Sigmoid colon (tissue), 7 donors: ENCODE data around the gene CISH. TPM values are rescaled to one million over a fixed set of nuclear protein-coding genes. Genes with fewer than 3 reads are reported as not detected.

ENCODE experiments used
- DNase-seq: peaks from one replicate; pipeline ENCODE4 v3.0.0-alpha.2; 2019
- H3K27ac ChIP-seq, 4 donors: fragments of 200-600 bp; sonication (generic); one replicate each; pipeline ENCODE4 v1.5.1; 2016 to 2019; ENCODE audit warnings: mild to moderate bottlenecking in 1 of 4
- H3K27me3 ChIP-seq, 3 donors: fragments of 200-600 bp; sonication (generic); one replicate each; pipeline ENCODE4 v1.5.1; 2019; ENCODE audit warnings: mild to moderate bottlenecking in 1 of 3
- H3K36me3 ChIP-seq, 4 donors: fragments of 200-600 bp; sonication (generic); one replicate each; pipeline ENCODE4 v1.5.1; 2016 to 2019
- H3K4me1 ChIP-seq, 4 donors: fragments of 200-600 bp; sonication (generic); one replicate each; pipeline ENCODE4 v1.5.1; 2017 to 2019
- H3K4me3 ChIP-seq, 4 donors: fragments of 200-600 bp; sonication (generic); one replicate each; pipeline ENCODE4 v1.5.1; 2017 to 2019; ENCODE audit warnings: mild to moderate bottlenecking in 2 of 4, moderate library complexity in 1 of 4
- H3K9me3 ChIP-seq, 4 donors: fragments of 200-600 bp in 3 of 4; sonication (generic) in 3 of 4; one replicate each; pipeline versions ENCODE4 v1.5.1 to v1.6.1; 2013 to 2019
- CTCF ChIP-seq, 4 experiments: fragments of 450-650 bp in 3 of 4; fragments of 200-600 bp in 1 of 4; IDR thresholded peaks; one replicate each; pipeline ENCODE4 v1.5.1; 2016 to 2019; ENCODE audit warnings: antibody characterized with exemption in 4 of 4, mild to moderate bottlenecking in 3 of 4, moderate library complexity in 2 of 4
- EP300 ChIP-seq, 4 donors: sonication (generic); formaldehyde crosslinking; IDR thresholded peaks; one replicate each; pipeline ENCODE4 v1.6.1; 2017; ENCODE audit warnings: antibody characterized with exemption in 4 of 4
- POLR2A ChIP-seq, 2 donors: fragments of 450-650 bp; IDR thresholded peaks; one replicate each; pipeline ENCODE4 v1.6.1; 2016; ENCODE audit warnings: antibody characterized with exemption in 2 of 2, mild to moderate bottlenecking in 2 of 2, moderate library complexity in 2 of 2
- POLR2AphosphoS5 ChIP-seq, 4 donors: sonication (generic); formaldehyde crosslinking; IDR thresholded peaks; one replicate each; pipeline ENCODE4 v1.6.1; 2017; ENCODE audit warnings: antibody characterized with exemption in 4 of 4
- WGBS, 2 donors: extraction: QIAGEN DNeasy Blood & Tissue Kit; methylation state at CpG; one replicate each; pipeline ENCODE4 v1.1.7; 2013; 5-methylcytosine and 5-hydroxymethylcytosine counted together
- intact Hi-C: fragments of 100-400 bp; cut with DNase I; formaldehyde crosslinking; loops from one replicate; pipeline ENCODE4 v1.15.1; 2023
- polyA plus RNA-seq, 3 donors: library from polyadenylated mRNA; stranded (reverse); fragments of 200-250 nt; gene quantifications; one replicate each; pipeline ENCODE4 v1.2.3, GENCODE V29; 2013
- total RNA-seq, 4 donors: library from RNA; depleted of rRNA; stranded (reverse); fragments of >200 nt; gene quantifications; one replicate each; pipeline ENCODE4 v1.1.0, GENCODE V29; 2016
- donor health status: healthy with polysubstance abuse.
- donor health status: Bipolar disorder and iron deficiency.
- donor health status: healthy.

The CISH gene
- total RNA-seq = 10 to 100 TPM in 1 of 4 donors, 1 to 10 TPM in 3; 2.1 to 17.0 (median 5.3) TPM
- 10 to 100 TPM in 2 of 3 donors, 1 to 10 TPM in 1; 8.1 to 13.2 (median 11.8) TPM for polyA plus RNA-seq

- WGBS, 2 donors = 0% methylated on average over 75 of the region's 75 CpGs
Observed at GRCh38 chr3:50611464-50612233, at the start of gene CISH. TSS of gene CISH (minus strand) at chr3:50611774. CDS start at chr3:50611650, 124 bp downstream.

GRCh38 chr3:50660386-50660785, 48.8 kb upstream of the CISH start:
- intact Hi-C loops = no loop called here
- no peaks in the 10 kb centered on the region for H3K4me1 ChIP-seq
- H3K36me3 ChIP-seq = no peaks in the 10 kb centered on the region
- no peaks in the 10 kb centered on the region for H3K9me3 ChIP-seq
- no peak for DNase-seq
- WGBS, 2 donors = 91 to 93% methylated on average over 10 of the region's 10 CpGs
- H3K4me3 ChIP-seq = no peak overlapping the region
- TF ChIP-seq POLR2A (IDR thresholded peaks at IDR 0.05) = no peak
- H3K27ac ChIP-seq = no peak overlapping the region
- no peaks in the 10 kb centered on the region for H3K27me3 ChIP-seq

More at GRCh38 chr3:50611464-50612233, at the start of gene CISH:
- intact Hi-C loops = loop anchor here (5.0 to 10.0 kb wide), 2 partner anchors 264 to 273 kb away; partner anchors contain the start of gene ZMYND10
- peak within 1 kb of the TSS; percentile 78 to 87 (median 82) for H3K27ac ChIP-seq
- H3K4me3 ChIP-seq = peak within 1 kb of the TSS; percentile 47 to 73 (median 63)
- H3K9me3 ChIP-seq = no peaks in the 10 kb centered on the region
- DNase-seq = peak; percentile 97
- TF ChIP-seq POLR2AphosphoS5 (IDR thresholded peaks at IDR 0.05) (peak; percentile 70 to 86 (median 79)), EP300 (IDR thresholded peaks at IDR 0.05) (peak in 1 of 4 donors; percentile 16), CTCF (IDR thresholded peaks at IDR 0.05) (peak in 2 of 4 experiments; percentile 9 to 11), POLR2A (IDR thresholded peaks at IDR 0.05) (peak; percentile 62 to 75)
- peaks cover 0 to 19% (median 7%) of the 10 kb centered on the region in 4 donors for H3K36me3 ChIP-seq
- no peaks in the 10 kb centered on the region for H3K27me3 ChIP-seq
- peaks cover 0 to 57% (median 34%) of the 10 kb centered on the region in 4 donors for H3K4me1 ChIP-seq

GRCh38 chr3:50658831-50659230, 47.3 kb upstream of the CISH start:
- no peak overlapping the region for H3K27ac ChIP-seq
- no peak for TF ChIP-seq EP300 (IDR thresholded peaks at IDR 0.05)
- TF ChIP-seq POLR2A (IDR thresholded peaks at IDR 0.05) = no peak
- TF ChIP-seq POLR2AphosphoS5 (IDR thresholded peaks at IDR 0.05) = no peak
- no peak for TF ChIP-seq CTCF (IDR thresholded peaks at IDR 0.05)
- H3K27me3 ChIP-seq = no peaks in the 10 kb centered on the region
- intact Hi-C loops = no loop called here
- H3K9me3 ChIP-seq = no peaks in the 10 kb centered on the region
- WGBS, 2 donors = 73 to 89% methylated on average over 3 of the region's 3 CpGs
- DNase-seq = no peak
- H3K4me3 ChIP-seq = no peak overlapping the region
- no peaks in the 10 kb centered on the region for H3K4me1 ChIP-seq
- no peaks in the 10 kb centered on the region for H3K36me3 ChIP-seq

GRCh38 chr3:50658416-50658815, 46.8 kb upstream of the CISH start:
- intact Hi-C loops = no loop called here
- Histone ChIP-seq H3K27me3 (no peaks in the 10 kb centered on the region), H3K27ac (no peak overlapping the region), H3K4me3 (no peak overlapping the region), H3K4me1 (no peaks in the 10 kb centered on the region), H3K9me3 (no peaks in the 10 kb centered on the region), H3K36me3 (no peaks in the 10 kb centered on the region)
- DNase-seq = no peak
- 91 to 93% methylated on average over 6 of the region's 6 CpGs for WGBS, 2 donors
- TF ChIP-seq POLR2AphosphoS5 (IDR thresholded peaks at IDR 0.05) (no peak), POLR2A (IDR thresholded peaks at IDR 0.05) (no peak), EP300 (IDR thresholded peaks at IDR 0.05) (no peak), CTCF (IDR thresholded peaks at IDR 0.05) (no peak)

- TF ChIP-seq CTCF (IDR thresholded peaks at IDR 0.05) (no peak), POLR2AphosphoS5 (IDR thresholded peaks at IDR 0.05) (no peak), EP300 (IDR thresholded peaks at IDR 0.05) (no peak), POLR2A (IDR thresholded peaks at IDR 0.05) (no peak)
- WGBS, 2 donors = 91 to 93% methylated on average over 3 of the region's 3 CpGs
- Histone ChIP-seq H3K36me3 (no peaks in the 10 kb centered on the region), H3K9me3 (no peaks in the 10 kb centered on the region), H3K27ac (no peak overlapping the region), H3K4me1 (no peaks in the 10 kb centered on the region), H3K27me3 (no peaks in the 10 kb centered on the region), H3K4me3 (no peak overlapping the region)
- DNase-seq = no peak
- intact Hi-C loops = no loop called here
Observed at GRCh38 chr3:50657816-50658215, 46.2 kb upstream of the CISH start.
